GM21360 (cell line): ENCODE data around the gene WWC1.

ENCODE experiments used
- ATAC-seq: cut with Tn5 transposase; IDR thresholded peaks from one replicate; pipeline ENCODE4 v1.9.1; 2021; ENCODE audit warnings: mild to moderate bottlenecking, moderate library complexity; ENCODE audit not compliant: unreplicated experiment

WWC1 gene

GRCh38 chr5:168472329-168472728 is 180.9 kb downstream of the WWC1 start:
- ATAC-seq, result no peak

GRCh38 chr5:168474319-168474718 is 182.9 kb downstream of the WWC1 start:
- ATAC-seq, result no peak

GRCh38 chr5:168477060-168477459 is 185.6 kb downstream of the WWC1 start:
- ATAC-seq, result no peak

GRCh38 chr5:168479166-168479565 is 187.7 kb downstream of the WWC1 start:
- no peak for ATAC-seq

GRCh38 chr5:168480601-168481000 is 189.2 kb downstream of the WWC1 start:
- no peak for ATAC-seq

GRCh38 chr5:168481330-168481788 is 189.9 kb downstream of the WWC1 start:
- ATAC-seq, result peak; percentile 94

- no peak for ATAC-seq
Observed at GRCh38 chr5:168482361-168482760, 190.9 kb downstream of the WWC1 start.

GRCh38 chr5:168486136-168486879 is 194.9 kb downstream of the WWC1 start, which contains the start of gene RARS1:
Gene RARS1 (plus strand): TSS chr5:168486471. CDS start chr5:168486499, 28 bp downstream.
- ATAC-seq, result peak; percentile 83

- ATAC-seq, result no peak
Observed at GRCh38 chr5:168489059-168489458, 197.6 kb downstream of the WWC1 start.

GRCh38 chr5:168494057-168494555 is 202.7 kb downstream of the WWC1 start:
- no peak for ATAC-seq

GRCh38 chr5:168502563-168503237 is 211.3 kb downstream of the WWC1 start:
- no peak for ATAC-seq

GRCh38 chr5:168513861-168514428 is 222.5 kb downstream of the WWC1 start:
- no peak for ATAC-seq
